HEK293 (cell line): ENCODE data around the gene SERHL2.

Source experiments
- KLF16 ChIP-seq: fragments of 450-650 bp; formaldehyde crosslinking; IDR thresholded peaks from 2 replicates; pipeline ENCODE4 v1.5.1; 2017; ENCODE audit warnings: missing biosample characterization, missing genetic modification characterization
- PRDM1 ChIP-seq: fragments of 450-650 bp; formaldehyde crosslinking; IDR thresholded peaks from 2 replicates; pipeline ENCODE4; 2016; ENCODE audit warnings: missing biosample characterization, missing genetic modification characterization
- ZBTB48 ChIP-seq: fragments of 450-650 bp; formaldehyde crosslinking; IDR thresholded peaks from 2 replicates; pipeline ENCODE4 v1.5.1; 2016; ENCODE audit warnings: missing biosample characterization, missing genetic modification characterization
- ZFHX2 ChIP-seq: fragments of 450-650 bp; formaldehyde crosslinking; conservative IDR thresholded peaks from 2 replicates; pipeline ENCODE4 v1.5.1; 2016; ENCODE audit warnings: missing biosample characterization, missing genetic modification characterization
- ZNF138 ChIP-seq: fragments of 450-650 bp; formaldehyde crosslinking; IDR thresholded peaks from 2 replicates; pipeline ENCODE4 v1.5.1; 2016; ENCODE audit warnings: missing biosample characterization, missing genetic modification characterization, borderline replicate concordance
- ZNF239 ChIP-seq: fragments of 450-650 bp; formaldehyde crosslinking; IDR thresholded peaks from 2 replicates; pipeline ENCODE4 v1.5.1; 2016; ENCODE audit warnings: missing biosample characterization, missing genetic modification characterization
- ZNF37A ChIP-seq: fragments of 450-650 bp; IDR thresholded peaks from 2 replicates; pipeline ENCODE4 v1.5.1; 2018; ENCODE audit warnings: missing biosample characterization, missing genetic modification characterization
- ZNF391 ChIP-seq: fragments of 450-650 bp; formaldehyde crosslinking; IDR thresholded peaks from 2 replicates; pipeline ENCODE4 v1.5.1; 2016; ENCODE audit warnings: low read depth, missing biosample characterization, missing genetic modification characterization, borderline replicate concordance
- ZNF423 ChIP-seq: fragments of 450-650 bp; formaldehyde crosslinking; IDR thresholded peaks from 2 replicates; pipeline ENCODE4 v1.5.1; 2016; ENCODE audit warnings: missing biosample characterization, missing genetic modification characterization
- ZNF521 ChIP-seq: fragments of 450-650 bp; formaldehyde crosslinking; IDR thresholded peaks from 2 replicates; pipeline ENCODE4 v1.5.1; 2017; ENCODE audit warnings: missing biosample characterization, mild to moderate bottlenecking, missing genetic modification characterization
- ZNF571 ChIP-seq: fragments of 450-650 bp; formaldehyde crosslinking; IDR thresholded peaks from 2 replicates; pipeline ENCODE4 v1.5.0; 2017; ENCODE audit warnings: missing biosample characterization, missing genetic modification characterization
- ZNF610 ChIP-seq: fragments of 450-650 bp; formaldehyde crosslinking; IDR thresholded peaks from 2 replicates; pipeline ENCODE4 v1.5.1; 2016; ENCODE audit warnings: missing biosample characterization, missing genetic modification characterization, borderline replicate concordance
- ZNF621 ChIP-seq: fragments of 450-650 bp; formaldehyde crosslinking; IDR thresholded peaks from 2 replicates; pipeline ENCODE4 v1.5.1; 2017; ENCODE audit warnings: missing biosample characterization, missing genetic modification characterization
- ZNF626 ChIP-seq: fragments of 450-650 bp; sonication (Bioruptor Pico); formaldehyde crosslinking; IDR thresholded peaks from 2 replicates; pipeline ENCODE4 v1.5.1; 2018; ENCODE audit warnings: missing biosample characterization, missing genetic modification characterization, inconsistent platforms
- ZNF664 ChIP-seq: fragments of 450-650 bp; formaldehyde crosslinking; IDR thresholded peaks from 2 replicates; pipeline ENCODE4 v1.5.1; 2016; ENCODE audit warnings: missing biosample characterization, missing genetic modification characterization
- ZNF677 ChIP-seq: fragments of 450-650 bp; IDR thresholded peaks from 2 replicates; pipeline ENCODE4 v1.5.0; 2018; ENCODE audit warnings: missing biosample characterization, mild to moderate bottlenecking, missing genetic modification characterization, moderate library complexity
- ZNF76 ChIP-seq: fragments of 450-650 bp; formaldehyde crosslinking; IDR thresholded peaks from 2 replicates; pipeline ENCODE4; 2016; ENCODE audit warnings: low read depth, missing biosample characterization, missing genetic modification characterization, borderline replicate concordance
- TF ChIP-seq, protein P1 (sequence below): fragments of 450-650 bp; formaldehyde crosslinking; IDR thresholded peaks from 2 replicates; pipeline ENCODE4 v1.5.1; 2016; ENCODE audit warnings: missing biosample characterization, missing genetic modification characterization, borderline replicate concordance
- TF ChIP-seq, protein P2 (sequence below): fragments of 450-650 bp; formaldehyde crosslinking; IDR thresholded peaks from 2 replicates; pipeline ENCODE4 v1.5.0; 2017; ENCODE audit warnings: missing biosample characterization, missing genetic modification characterization, borderline replicate concordance
- TF ChIP-seq, protein P3 (sequence below): fragments of 450-650 bp; IDR thresholded peaks from 2 replicates; pipeline ENCODE4 v1.5.1; 2018; ENCODE audit warnings: missing biosample characterization, mild to moderate bottlenecking, missing genetic modification characterization
- TF ChIP-seq, protein P4 (sequence below): fragments of 450-650 bp; formaldehyde crosslinking; IDR thresholded peaks from 2 replicates; pipeline ENCODE4 v1.5.1; 2016; ENCODE audit warnings: missing biosample characterization, missing genetic modification characterization
- TF ChIP-seq, protein P5 (sequence below): fragments of 450-650 bp; formaldehyde crosslinking; IDR thresholded peaks from 2 replicates; pipeline ENCODE4 v1.5.1; 2016; ENCODE audit warnings: missing biosample characterization, missing genetic modification characterization
- TF ChIP-seq, protein P6 (sequence below): fragments of 450-650 bp; formaldehyde crosslinking; IDR thresholded peaks from 2 replicates; pipeline ENCODE4; 2016; ENCODE audit warnings: missing biosample characterization, missing genetic modification characterization
- TF ChIP-seq, protein P7 (sequence below): fragments of 450-650 bp; formaldehyde crosslinking; IDR thresholded peaks from 2 replicates; pipeline ENCODE4 v1.5.1; 2016; ENCODE audit warnings: missing biosample characterization, missing genetic modification characterization

Gene SERHL2

DNA sequence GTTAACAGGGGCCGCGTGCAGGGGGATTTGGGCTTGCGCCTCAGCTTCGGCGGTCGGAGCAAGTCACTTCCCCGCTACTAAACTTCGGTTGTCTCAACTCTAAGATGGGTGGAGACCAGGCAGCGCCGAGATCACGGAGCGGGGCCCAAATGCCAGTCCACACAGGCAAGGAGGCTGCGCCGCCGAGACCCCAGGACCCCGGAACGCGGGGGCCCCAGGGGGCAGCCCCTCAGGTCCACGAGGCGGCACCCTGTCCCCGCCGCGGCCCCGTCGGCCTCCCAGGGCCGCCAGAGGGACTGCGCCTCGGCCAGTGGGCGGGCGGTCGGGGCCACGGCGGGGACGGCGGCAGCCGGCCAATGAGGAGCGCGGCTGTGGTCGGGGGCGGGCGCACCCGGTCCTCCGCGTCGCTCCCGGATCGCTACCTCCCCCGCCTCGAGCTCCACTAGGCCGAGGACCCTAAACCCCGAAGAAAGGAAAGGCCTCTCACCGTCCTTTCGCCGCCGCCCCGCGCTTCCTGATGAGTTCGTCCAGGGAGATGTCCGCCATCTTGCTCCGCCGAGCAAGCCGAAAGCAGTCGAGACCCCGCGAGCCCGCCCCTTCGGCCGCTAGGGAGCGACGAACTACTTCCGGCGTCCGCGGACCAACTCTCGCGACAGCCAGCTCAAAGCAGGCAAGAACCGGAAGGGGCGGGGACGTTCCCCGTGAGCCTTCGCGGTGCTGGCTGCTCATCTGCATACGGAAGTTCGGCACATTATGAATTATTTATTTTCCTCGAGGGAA, 60.7 kb downstream of the SERHL2 start, which contains the start of gene POLDIP3 (continued):
- TF ChIP-seq ZFHX2 (tag by site-specific recombination) = peak; percentile 78
- TF ChIP-seq ZNF610 (tag by site-specific recombination) = peak; percentile 30; the same call in 1 of the 2 replicates
- no peak for TF ChIP-seq ZNF677 (tag by site-specific recombination)
- TF ChIP-seq, protein P1, sequence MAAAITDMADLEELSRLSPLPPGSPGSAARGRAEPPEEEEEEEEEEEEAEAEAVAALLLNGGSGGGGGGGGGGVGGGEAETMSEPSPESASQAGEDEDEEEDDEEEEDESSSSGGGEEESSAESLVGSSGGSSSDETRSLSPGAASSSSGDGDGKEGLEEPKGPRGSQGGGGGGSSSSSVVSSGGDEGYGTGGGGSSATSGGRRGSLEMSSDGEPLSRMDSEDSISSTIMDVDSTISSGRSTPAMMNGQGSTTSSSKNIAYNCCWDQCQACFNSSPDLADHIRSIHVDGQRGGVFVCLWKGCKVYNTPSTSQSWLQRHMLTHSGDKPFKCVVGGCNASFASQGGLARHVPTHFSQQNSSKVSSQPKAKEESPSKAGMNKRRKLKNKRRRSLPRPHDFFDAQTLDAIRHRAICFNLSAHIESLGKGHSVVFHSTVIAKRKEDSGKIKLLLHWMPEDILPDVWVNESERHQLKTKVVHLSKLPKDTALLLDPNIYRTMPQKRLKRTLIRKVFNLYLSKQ (tag by site-specific recombination) = no peak
- no peak for TF ChIP-seq ZNF626
- TF ChIP-seq ZNF571 (tag by site-specific recombination) = no peak
- TF ChIP-seq KLF16 (tag by site-specific recombination) = peak; percentile 94
- TF ChIP-seq, protein P2, sequence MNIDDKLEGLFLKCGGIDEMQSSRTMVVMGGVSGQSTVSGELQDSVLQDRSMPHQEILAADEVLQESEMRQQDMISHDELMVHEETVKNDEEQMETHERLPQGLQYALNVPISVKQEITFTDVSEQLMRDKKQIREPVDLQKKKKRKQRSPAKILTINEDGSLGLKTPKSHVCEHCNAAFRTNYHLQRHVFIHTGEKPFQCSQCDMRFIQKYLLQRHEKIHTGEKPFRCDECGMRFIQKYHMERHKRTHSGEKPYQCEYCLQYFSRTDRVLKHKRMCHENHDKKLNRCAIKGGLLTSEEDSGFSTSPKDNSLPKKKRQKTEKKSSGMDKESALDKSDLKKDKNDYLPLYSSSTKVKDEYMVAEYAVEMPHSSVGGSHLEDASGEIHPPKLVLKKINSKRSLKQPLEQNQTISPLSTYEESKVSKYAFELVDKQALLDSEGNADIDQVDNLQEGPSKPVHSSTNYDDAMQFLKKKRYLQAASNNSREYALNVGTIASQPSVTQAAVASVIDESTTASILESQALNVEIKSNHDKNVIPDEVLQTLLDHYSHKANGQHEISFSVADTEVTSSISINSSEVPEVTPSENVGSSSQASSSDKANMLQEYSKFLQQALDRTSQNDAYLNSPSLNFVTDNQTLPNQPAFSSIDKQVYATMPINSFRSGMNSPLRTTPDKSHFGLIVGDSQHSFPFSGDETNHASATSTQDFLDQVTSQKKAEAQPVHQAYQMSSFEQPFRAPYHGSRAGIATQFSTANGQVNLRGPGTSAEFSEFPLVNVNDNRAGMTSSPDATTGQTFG (tag by site-specific recombination) = no peak
- no peak for TF ChIP-seq ZNF239 (tag by site-specific recombination)
- TF ChIP-seq, protein P3, sequence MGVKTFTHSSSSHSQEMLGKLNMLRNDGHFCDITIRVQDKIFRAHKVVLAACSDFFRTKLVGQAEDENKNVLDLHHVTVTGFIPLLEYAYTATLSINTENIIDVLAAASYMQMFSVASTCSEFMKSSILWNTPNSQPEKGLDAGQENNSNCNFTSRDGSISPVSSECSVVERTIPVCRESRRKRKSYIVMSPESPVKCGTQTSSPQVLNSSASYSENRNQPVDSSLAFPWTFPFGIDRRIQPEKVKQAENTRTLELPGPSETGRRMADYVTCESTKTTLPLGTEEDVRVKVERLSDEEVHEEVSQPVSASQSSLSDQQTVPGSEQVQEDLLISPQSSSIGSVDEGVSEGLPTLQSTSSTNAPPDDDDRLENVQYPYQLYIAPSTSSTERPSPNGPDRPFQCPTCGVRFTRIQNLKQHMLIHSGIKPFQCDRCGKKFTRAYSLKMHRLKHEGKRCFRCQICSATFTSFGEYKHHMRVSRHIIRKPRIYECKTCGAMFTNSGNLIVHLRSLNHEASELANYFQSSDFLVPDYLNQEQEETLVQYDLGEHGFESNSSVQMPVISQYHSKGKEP (tag by site-specific recombination) = 0 out of 2 replicates have a peak, but pooled peaks have one; percentile 26
- peak; percentile 58; the same call in 1 of the 2 replicates for TF ChIP-seq ZBTB48 (tag by site-specific recombination)
- TF ChIP-seq ZNF621 (tag by site-specific recombination) = no peak
- no peak for TF ChIP-seq ZNF664 (tag by site-specific recombination)
- TF ChIP-seq ZNF76 = peak; percentile 98
- no peak for TF ChIP-seq ZNF423 (tag by site-specific recombination)
- TF ChIP-seq PRDM1 (tag by site-specific recombination) = 0 out of 2 replicates have a peak, but pooled peaks have one; percentile 35
- TF ChIP-seq, protein P4, sequence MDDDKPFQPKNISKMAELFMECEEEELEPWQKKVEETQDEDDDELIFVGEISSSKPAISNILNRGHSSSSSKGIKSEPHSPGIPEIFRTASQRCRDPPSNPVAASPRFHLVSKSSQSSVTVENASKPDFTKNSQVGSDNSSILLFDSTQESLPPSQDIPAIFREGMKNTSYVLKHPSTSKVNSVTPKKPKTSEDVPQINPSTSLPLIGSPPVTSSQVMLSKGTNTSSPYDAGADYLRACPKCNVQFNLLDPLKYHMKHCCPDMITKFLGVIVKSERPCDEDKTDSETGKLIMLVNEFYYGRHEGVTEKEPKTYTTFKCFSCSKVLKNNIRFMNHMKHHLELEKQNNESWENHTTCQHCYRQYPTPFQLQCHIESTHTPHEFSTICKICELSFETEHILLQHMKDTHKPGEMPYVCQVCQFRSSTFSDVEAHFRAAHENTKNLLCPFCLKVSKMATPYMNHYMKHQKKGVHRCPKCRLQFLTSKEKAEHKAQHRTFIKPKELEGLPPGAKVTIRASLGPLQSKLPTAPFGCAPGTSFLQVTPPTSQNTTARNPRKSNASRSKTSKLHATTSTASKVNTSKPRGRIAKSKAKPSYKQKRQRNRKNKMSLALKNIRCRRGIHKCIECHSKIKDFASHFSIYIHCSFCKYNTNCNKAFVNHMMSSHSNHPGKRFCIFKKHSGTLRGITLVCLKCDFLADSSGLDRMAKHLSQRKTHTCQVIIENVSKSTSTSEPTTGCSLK (tag by site-specific recombination) = no peak
- no peak for TF ChIP-seq ZNF391 (tag by site-specific recombination)
- TF ChIP-seq ZNF521 (tag by site-specific recombination) = no peak
- TF ChIP-seq ZNF37A = no peak
- TF ChIP-seq, protein P5, sequence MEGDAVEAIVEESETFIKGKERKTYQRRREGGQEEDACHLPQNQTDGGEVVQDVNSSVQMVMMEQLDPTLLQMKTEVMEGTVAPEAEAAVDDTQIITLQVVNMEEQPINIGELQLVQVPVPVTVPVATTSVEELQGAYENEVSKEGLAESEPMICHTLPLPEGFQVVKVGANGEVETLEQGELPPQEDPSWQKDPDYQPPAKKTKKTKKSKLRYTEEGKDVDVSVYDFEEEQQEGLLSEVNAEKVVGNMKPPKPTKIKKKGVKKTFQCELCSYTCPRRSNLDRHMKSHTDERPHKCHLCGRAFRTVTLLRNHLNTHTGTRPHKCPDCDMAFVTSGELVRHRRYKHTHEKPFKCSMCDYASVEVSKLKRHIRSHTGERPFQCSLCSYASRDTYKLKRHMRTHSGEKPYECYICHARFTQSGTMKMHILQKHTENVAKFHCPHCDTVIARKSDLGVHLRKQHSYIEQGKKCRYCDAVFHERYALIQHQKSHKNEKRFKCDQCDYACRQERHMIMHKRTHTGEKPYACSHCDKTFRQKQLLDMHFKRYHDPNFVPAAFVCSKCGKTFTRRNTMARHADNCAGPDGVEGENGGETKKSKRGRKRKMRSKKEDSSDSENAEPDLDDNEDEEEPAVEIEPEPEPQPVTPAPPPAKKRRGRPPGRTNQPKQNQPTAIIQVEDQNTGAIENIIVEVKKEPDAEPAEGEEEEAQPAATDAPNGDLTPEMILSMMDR (tag by site-specific recombination) = peak; percentile 94
- TF ChIP-seq, protein P6, sequence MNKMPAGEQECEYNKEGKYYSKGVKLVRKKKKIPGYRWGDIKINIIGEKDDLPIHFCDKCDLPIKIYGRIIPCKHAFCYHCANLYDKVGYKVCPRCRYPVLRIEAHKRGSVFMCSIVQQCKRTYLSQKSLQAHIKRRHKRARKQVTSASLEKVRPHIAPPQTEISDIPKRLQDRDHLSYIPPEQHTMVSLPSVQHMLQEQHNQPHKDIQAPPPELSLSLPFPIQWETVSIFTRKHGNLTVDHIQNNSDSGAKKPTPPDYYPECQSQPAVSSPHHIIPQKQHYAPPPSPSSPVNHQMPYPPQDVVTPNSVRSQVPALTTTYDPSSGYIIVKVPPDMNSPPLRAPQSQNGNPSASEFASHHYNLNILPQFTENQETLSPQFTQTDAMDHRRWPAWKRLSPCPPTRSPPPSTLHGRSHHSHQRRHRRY = no peak
- TF ChIP-seq ZNF138 (tag by site-specific recombination) = no peak
- TF ChIP-seq, protein P7, sequence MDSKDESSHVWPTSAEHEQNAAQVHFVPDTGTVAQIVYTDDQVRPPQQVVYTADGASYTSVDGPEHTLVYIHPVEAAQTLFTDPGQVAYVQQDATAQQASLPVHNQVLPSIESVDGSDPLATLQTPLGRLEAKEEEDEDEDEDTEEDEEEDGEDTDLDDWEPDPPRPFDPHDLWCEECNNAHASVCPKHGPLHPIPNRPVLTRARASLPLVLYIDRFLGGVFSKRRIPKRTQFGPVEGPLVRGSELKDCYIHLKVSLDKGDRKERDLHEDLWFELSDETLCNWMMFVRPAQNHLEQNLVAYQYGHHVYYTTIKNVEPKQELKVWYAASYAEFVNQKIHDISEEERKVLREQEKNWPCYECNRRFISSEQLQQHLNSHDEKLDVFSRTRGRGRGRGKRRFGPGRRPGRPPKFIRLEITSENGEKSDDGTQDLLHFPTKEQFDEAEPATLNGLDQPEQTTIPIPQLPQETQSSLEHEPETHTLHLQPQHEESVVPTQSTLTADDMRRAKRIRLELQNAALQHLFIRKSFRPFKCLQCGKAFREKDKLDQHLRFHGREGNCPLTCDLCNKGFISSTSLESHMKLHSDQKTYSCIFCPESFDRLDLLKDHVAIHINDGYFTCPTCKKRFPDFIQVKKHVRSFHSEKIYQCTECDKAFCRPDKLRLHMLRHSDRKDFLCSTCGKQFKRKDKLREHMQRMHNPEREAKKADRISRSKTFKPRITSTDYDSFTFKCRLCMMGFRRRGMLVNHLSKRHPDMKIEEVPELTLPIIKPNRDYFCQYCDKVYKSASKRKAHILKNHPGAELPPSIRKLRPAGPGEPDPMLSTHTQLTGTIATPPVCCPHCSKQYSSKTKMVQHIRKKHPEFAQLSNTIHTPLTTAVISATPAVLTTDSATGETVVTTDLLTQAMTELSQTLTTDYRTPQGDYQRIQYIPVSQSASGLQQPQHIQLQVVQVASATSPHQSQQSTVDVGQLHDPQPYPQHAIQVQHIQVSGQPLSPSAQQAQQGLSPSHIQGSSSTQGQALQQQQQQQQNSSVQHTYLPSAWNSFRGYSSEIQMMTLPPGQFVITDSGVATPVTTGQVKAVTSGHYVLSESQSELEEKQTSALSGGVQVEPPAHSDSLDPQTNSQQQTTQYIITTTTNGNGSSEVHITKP = peak; percentile 61
